Hematopoietic multipotent progenitor cell treated with erythropoietin and hydrocortisone succinate and interleukin-3 and kit ligand, for 15 days (in vitro differentiated cells): ENCODE data around the gene RALGPS2.
"Not testable (repeated sequence)": the region's sequence is repeated elsewhere in the genome, so short reads cannot be mapped to it uniquely, and the experiment has no call there.

Source experiments
- DNase-seq: peaks from one replicate; pipeline ENCODE4 v3.0.0-alpha.2; 2015; ENCODE audit warnings: low spot score

RALGPS2 gene

DNA sequence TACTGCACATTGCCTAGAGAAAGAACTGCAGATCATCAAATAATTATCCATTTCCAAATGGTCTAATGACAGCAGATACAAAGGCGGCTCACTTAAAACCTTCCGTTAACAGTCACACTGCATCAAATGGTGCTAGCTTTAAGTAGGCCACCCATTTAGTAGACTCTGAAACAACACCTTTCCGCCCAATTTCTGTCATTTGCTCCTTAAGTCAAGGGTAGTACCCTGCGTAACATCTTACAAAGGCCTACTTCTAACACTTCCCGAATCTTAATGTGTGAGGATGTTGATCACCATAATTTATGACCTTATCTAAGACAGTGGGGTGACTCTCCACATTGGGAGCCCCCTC is 692 bp upstream of the RALGPS2 start:
- DNase-seq, result no peak

DNA sequence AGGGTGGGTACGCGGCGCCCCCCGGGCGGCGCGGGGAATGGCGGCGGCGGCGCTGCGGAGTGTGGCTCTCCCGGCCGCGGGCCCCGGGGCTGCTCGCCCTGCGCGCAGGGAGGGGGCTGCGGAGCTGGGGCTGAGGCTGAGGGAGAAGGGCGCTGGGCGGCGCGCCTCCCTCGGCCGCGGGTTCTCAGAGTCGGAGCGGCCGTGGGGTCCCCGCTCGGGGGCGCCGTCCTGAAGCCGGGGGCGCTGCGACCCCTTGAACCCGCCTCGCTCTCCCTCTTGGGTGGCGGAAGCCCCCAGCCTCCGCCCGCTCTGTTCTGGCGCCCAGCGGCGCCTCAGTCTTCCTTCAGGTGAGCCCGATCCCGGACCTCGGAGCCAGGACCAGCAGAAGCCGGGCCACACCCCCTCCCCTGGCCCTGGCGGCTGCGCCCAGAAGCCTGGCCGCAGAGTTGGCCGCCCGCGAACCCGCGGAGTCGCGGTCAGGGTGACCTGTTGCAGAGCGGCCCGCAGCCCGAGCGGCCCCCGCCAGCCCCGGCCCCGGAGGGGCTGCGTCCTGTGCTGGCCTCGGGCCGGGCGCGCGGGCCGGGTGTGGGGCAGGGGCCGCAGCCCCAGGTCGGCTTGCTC is 532 bp downstream of the RALGPS2 start:
- DNase-seq, result peak; percentile 17

- DNase-seq, result peak; percentile 81
Observed at GRCh38 chr1:178726087-178726517, 1.1 kb downstream of the RALGPS2 start.

DNA sequence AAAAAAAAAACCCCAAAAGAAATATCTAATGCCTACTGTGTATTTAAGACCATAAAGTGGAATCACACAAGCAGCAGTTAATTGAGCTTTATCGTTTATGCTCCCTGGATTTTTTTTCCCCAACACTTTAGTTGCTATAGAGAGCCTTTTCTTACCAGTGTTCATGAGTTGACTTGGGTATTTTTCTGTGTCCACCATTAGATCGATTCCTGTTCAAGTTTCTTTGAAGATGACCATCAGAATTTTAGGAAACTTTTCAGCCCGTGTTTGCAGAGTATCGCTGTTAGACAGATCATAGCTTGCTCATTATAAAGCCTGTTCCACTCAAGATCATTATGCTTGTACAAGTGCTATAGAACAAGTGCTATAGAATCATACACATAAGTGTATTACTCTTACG is 1.5 kb downstream of the RALGPS2 start:
- DNase-seq, result peak; percentile 9

DNA sequence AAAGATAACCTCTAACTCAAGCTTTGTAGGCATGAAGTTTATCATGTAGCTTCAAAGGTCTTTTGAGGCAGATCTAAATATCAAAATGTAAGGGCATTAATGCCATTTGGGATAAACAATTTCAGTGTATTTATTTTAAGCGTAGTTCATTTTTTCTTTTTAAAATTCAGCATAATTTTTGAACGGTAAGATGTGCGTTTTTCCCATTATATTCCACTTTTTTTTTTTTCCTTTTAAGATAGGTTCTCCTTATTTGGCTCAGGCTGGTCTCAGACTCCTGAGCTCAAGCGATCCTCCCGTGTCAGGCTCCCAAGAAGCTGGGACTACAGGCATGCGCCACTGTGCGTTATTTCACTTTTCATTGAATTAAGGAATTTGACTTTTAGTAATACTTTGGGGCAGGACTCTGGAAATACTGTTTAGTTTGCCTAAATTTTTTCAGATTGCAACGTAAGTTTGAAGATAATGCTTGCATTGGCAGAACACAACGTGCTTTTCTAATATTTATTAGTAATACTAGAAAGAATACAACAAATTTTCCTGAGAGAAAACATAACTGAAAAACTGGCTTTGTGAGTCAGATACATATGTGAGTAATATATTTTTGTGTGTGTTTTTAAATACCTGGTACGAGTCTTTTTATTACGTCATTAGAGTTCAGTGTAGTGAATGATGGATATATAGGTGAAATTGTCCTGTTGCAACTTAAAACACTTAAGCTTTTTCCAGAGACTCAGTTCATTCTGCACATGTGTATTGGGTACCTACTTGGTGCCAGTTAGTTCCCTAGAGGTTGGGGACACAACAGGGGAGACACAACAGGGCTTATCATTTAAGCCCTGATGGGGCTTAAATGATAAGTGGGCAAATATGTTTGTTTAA is 2.2 kb downstream of the RALGPS2 start:
- DNase-seq, result no peak

- no peak for DNase-seq
Observed at GRCh38 chr1:178733972-178734371, 8.9 kb downstream of the RALGPS2 start.

GRCh38 chr1:178738780-178739179 is 13.7 kb downstream of the RALGPS2 start:
- no peak for DNase-seq

- DNase-seq, result no peak
Observed at GRCh38 chr1:178739285-178740045, 14.4 kb downstream of the RALGPS2 start.

DNA sequence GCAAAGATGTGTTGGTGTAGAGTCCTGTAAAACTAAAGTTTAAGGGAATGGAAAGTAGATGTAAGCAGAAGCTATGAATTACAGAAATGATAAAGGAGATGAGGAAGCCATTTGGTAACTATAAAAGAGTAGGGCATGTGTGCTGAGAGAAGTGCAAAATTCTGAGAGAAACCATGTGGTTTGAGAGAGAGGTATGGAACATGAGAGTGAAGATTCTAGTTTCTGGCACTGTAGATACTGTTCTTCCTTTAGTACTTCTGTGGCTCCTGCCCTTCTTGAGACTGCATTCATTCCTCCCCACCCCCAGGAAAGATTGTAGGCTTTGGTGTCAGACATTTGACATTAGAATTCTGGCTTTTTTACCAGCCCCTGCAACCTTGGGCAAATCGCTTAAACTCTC is 15.4 kb downstream of the RALGPS2 start:
- no peak for DNase-seq

GRCh38 chr1:178740924-178741323 is 15.9 kb downstream of the RALGPS2 start:
- no peak for DNase-seq

DNA sequence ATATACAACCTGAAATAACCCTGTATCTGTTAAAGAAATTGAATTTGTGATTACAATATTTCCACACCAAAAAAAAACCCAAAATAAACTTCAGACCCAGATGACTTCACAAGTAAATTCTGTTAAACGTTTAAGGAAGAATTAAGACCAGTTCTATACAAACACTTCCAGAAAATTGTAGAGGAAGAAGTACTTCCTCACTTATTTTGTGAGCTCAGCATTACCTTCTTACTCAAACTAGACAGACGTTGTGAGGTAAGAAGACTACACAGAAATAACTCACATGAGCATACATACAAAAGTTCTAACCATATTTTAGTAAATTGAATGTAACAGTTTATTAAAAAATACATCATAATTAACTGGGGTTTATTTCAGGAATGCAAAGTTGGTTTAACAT is 18.8 kb downstream of the RALGPS2 start:
- DNase-seq, result no peak

GRCh38 chr1:178745260-178745659 is 20.2 kb downstream of the RALGPS2 start:
- no peak for DNase-seq

GRCh38 chr1:178746345-178746744 is 21.3 kb downstream of the RALGPS2 start:
- DNase-seq, result no peak

GRCh38 chr1:178747361-178747760 is 22.3 kb downstream of the RALGPS2 start:
- DNase-seq, result not testable (repeated sequence)

DNA sequence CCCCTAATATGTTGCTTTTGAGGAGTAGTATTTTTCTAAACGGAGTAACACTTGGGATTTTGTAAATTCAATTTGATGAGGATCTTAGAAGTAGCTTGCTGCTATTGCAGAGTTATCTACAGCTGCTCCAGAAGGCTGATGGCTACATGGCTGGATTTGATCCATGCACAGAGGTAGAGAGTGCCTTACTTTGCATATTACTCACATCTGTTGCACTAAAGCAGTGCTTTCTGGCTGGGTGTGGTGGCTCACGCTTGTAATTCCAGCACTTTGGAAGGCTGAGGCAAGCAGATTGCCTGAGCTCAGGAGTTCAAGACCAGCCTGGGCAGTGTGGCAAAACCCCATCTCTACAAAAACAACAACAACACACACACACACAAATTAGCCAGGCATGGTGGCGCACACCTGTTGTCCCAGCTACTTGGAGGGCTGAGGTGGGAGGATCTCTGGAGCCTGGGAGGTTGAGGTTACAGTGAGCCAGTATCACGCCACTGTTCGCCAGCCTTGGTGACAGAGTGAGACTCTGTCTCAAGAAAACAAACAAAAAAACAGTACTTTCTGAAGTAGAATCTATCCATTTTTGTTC is 24.6 kb downstream of the RALGPS2 start:
- DNase-seq, result no peak

DNA sequence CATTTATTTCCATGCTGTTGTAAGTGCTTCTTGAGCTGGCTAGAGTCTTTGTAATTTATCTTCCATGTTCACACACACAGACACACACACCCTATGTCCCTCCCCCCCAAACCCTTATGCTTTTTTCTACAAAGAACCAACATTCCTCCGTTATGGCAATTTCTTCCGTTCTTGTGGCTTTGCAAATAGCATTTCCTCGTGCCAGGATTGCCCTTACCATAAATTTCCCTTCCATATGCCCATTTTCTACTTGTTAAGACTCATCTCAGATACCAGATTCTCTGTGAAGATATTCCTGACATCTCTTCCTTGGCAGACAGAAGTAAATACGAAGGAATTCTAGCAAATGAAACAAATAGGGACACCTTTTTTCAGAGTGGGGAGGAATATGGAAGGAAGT is 26.0 kb downstream of the RALGPS2 start:
- no peak for DNase-seq

- no peak for DNase-seq
Observed at GRCh38 chr1:178752891-178753290, 27.8 kb downstream of the RALGPS2 start.

DNA sequence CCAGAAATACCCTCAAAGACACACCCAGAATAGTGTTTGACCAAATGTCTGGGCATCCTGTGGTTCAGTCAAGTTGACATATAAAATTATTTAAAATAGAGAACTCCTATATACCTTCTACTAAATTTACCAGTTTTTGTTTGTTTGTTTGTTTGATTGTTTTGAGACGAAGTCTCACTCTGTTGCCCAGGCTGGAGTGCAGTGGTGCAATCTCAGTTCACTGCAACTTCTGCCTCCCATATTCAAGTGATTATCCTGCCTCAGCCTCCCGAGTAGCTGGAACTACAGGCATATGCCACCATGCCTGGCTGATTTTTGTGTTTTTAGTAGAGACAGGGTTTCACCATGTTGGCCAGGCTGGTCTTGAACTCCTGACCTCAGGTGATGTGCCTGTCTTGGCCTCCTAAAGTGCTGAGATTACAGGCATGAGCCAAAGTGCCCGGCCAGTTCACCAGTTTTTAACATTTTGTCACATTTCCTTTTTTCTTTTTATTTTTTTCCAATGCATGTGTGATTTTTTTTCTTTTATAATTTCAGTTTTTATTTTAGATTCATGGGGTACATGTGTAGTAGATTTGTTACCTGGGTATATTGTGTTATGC is 29.7 kb downstream of the RALGPS2 start:
- not testable (repeated sequence) for DNase-seq

DNA sequence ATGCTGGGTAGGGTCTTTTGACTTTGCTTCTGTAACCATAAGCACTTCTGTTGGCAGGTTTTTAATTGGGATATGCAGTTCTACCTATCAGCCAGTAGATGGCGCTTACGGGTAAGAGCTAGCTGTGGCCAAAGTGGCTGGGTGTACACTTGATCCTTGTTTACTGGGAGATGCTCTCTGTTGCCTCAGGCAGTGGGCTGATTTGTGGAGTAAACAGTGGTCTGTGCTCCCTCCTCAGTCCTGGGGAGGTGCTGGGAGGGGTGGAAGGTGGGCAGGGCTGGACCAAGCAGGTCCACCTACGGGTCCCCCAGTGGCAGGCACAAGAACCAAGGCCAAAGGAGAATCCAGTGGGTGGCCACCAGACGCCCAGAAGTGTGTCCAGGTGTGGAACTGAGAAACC is 43.4 kb downstream of the RALGPS2 start:
- DNase-seq, result peak; percentile 73

DNA sequence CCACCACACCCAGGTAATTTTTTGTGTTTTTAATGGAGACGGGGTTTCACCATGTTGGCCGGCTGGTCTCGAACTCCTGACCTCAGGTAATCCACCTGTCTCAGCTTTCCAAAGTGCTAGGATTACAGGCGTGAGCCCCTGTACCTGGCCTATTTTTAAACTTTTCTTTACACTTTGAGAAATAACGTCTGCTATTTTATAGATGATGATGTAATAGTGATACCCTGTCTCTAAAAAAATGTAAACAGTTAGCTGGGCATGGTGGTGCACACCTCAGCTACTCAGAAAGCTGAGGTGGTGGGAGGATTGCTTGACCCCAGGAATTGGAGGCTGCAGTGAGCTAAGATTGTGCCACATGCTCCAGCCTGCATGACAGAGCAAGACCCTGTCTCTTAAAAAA is 47.9 kb downstream of the RALGPS2 start:
- no peak for DNase-seq

- DNase-seq, result peak; percentile 60
Observed at GRCh38 chr1:178774263-178774662, 49.2 kb downstream of the RALGPS2 start.

GRCh38 chr1:178776553-178776952 is 51.5 kb downstream of the RALGPS2 start:
- DNase-seq, result no peak
